ENCODE results near the gene TTC34.

The TTC34 gene

GRCh38 chr1:2602866-2603520, 198.5 kb downstream of the TTC34 start:
- DNase-seq: no peak

- DNase-seq: no peak
Measured at GRCh38 chr1:2602311-2602835, 199.1 kb downstream of the TTC34 start.

- DNase-seq: no peak
Measured at GRCh38 chr1:2601721-2602303, 199.7 kb downstream of the TTC34 start.

- DNase-seq: no peak
Measured at GRCh38 chr1:2598329-2598931, 203.1 kb downstream of the TTC34 start.

- no peak for DNase-seq
Measured at GRCh38 chr1:2597441-2598328, 203.8 kb downstream of the TTC34 start.

GRCh38 chr1:2596530-2597333, 204.8 kb downstream of the TTC34 start:
- DNase-seq: no peak

GRCh38 chr1:2595812-2596529, 205.5 kb downstream of the TTC34 start:
- DNase-seq: no peak

GRCh38 chr1:2595261-2595811, 206.2 kb downstream of the TTC34 start:
- DNase-seq: no peak

GRCh38 chr1:2594641-2595131, 206.8 kb downstream of the TTC34 start:
- no peak for DNase-seq

- DNase-seq: no peak
Measured at GRCh38 chr1:2594001-2594640, 207.4 kb downstream of the TTC34 start.

- DNase-seq: no peak
Measured at GRCh38 chr1:2593251-2593878, 208.1 kb downstream of the TTC34 start.

GRCh38 chr1:2592672-2593071, 208.8 kb downstream of the TTC34 start:
- DNase-seq: no peak

- no peak for DNase-seq
Measured at GRCh38 chr1:2591581-2592261, 209.8 kb downstream of the TTC34 start.

GRCh38 chr1:2591233-2591580, 210.3 kb downstream of the TTC34 start:
- DNase-seq: no peak

- DNase-seq: no peak
Measured at GRCh38 chr1:2590233-2591141, 211.0 kb downstream of the TTC34 start.

GRCh38 chr1:2589431-2590232, 211.9 kb downstream of the TTC34 start:
- DNase-seq: no peak

GRCh38 chr1:2588661-2589430, 212.6 kb downstream of the TTC34 start:
- DNase-seq: no peak

Measured in NCI-H187 (cell line).